Measurements from ENCODE around the gene HCK. TPM values are rescaled to one million over a fixed set of nuclear protein-coding genes. Genes with fewer than 3 reads are reported as not detected.

HCK gene
- total RNA-seq, 2 donors from 2014 or later, result 29.0 to 38.1 TPM

DNA sequence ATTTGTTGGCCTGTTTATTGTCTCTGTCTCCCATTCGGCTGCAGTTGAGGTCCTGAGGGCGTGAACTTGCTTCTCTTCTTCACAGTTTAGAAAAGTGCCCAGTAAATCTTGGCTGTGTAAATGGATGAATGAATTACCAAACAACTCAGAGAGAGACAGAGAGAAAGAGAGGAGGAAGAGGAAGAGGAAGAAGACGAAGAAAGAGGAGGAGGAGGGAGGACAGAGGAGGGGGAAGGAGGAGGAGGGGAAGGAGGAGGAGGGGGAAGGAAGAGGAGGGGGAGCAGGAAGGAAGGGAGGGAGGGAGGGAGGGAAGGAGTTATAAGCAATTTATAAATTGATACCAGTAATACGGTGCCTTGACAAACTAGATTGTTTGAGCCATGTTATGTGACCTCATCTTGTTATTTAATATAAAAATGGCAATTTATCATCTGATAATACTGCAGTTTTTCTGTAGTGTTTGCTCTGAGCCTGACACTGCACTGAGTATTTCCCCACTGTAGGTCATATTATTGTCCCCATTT is 18.7 kb downstream of the HCK start:
- H3K27ac ChIP-seq, result no peak overlapping the region
- no peaks in the 10 kb centered on the region for H3K36me3 ChIP-seq
- H3K4me1 ChIP-seq (ENCODE audit: control insufficient read depth in 1 of 2, low read depth in 2 of 2), result no peaks in the 10 kb centered on the region
- H3K27me3 ChIP-seq (replicated peaks; ENCODE audit: insufficient read depth), result no peaks in the 10 kb centered on the region
- DNase-seq (ENCODE audit: low spot score) (no peak), ATAC-seq (ENCODE audit: insufficient number of reproducible peaks, low FRiP score, low read depth) (no peak)
- no peak overlapping the region for H3K4me3 ChIP-seq
- TF ChIP-seq, protein P1, sequence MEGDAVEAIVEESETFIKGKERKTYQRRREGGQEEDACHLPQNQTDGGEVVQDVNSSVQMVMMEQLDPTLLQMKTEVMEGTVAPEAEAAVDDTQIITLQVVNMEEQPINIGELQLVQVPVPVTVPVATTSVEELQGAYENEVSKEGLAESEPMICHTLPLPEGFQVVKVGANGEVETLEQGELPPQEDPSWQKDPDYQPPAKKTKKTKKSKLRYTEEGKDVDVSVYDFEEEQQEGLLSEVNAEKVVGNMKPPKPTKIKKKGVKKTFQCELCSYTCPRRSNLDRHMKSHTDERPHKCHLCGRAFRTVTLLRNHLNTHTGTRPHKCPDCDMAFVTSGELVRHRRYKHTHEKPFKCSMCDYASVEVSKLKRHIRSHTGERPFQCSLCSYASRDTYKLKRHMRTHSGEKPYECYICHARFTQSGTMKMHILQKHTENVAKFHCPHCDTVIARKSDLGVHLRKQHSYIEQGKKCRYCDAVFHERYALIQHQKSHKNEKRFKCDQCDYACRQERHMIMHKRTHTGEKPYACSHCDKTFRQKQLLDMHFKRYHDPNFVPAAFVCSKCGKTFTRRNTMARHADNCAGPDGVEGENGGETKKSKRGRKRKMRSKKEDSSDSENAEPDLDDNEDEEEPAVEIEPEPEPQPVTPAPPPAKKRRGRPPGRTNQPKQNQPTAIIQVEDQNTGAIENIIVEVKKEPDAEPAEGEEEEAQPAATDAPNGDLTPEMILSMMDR (IDR thresholded peaks at IDR 0.05), result no peak
- H3K9me3 ChIP-seq, result no peaks in the 10 kb centered on the region

DNA sequence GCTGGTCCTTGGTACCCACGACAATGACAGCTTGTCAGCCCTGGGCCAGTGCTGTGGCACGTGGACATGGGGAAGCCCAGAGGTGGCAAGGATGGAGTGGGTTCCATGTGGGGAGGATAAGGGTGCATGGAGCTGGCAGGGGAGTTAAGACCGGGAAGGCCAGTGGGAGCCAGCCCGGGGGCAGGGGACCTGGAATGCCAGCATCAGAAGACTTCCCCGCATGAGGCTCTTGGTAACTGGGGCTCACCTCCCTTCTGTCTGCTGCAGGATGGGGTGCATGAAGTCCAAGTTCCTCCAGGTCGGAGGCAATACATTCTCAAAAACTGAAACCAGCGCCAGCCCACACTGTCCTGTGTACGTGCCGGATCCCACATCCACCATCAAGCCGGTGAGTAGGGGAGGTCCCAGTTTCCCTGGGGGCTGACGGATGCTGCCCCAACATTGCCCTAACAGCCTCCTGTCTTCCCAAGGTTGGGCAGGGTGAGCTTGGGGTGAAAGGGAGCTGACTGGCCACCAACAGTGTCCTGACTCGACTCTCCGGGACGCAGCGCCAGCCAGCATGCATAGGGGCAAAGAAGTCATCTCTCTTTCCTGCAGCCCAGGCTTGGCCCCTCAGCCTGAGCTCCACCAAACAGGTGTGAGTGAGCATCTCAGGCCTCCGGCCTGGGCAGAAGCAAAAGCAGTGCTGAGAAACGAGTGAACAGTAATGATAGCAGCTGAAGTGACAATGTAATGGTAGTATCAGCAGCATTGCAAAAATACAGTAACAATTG is 19.5 kb downstream of the HCK start:
- H3K27ac ChIP-seq, result no peak overlapping the region
- ATAC-seq (ENCODE audit: insufficient number of reproducible peaks, low FRiP score, low read depth) (no peak), DNase-seq (ENCODE audit: low spot score) (no peak)
- no peaks in the 10 kb centered on the region for H3K9me3 ChIP-seq
- no peaks in the 10 kb centered on the region for H3K4me1 ChIP-seq (ENCODE audit: control insufficient read depth in 1 of 2, low read depth in 2 of 2)
- no peak overlapping the region for H3K4me3 ChIP-seq
- no peaks in the 10 kb centered on the region for H3K27me3 ChIP-seq (replicated peaks; ENCODE audit: insufficient read depth)
- TF ChIP-seq, protein P1 (IDR thresholded peaks at IDR 0.05), result no peak
- no peaks in the 10 kb centered on the region for H3K36me3 ChIP-seq

DNA sequence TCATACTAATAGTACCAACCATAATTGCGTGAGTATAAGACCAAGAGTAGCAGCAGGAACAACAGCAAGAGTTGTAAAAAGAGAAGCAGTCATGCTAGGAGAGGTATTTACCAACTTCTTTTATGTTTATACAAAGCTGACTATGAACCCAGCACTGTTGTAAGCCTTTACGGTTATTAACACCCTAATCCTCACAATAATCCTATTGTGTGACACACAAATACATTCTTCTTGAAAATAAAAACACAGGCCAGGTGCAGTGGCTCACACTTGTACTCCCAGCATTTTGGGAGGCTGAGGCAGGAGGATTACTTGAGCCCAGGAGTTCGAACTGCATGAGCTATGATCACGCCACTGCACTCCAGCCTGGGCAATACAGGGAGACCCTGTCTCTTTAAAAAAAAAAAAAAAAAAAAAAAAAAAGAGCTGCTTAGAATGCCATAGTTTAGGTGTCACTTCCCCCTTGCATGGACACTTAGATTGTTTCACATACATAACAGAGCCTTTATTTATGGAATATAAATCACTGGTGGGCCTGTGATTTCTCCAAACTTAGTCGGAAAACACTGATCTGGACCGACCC is 20.2 kb downstream of the HCK start:
- Histone ChIP-seq H3K27me3 (replicated peaks; ENCODE audit: insufficient read depth) (no peaks in the 10 kb centered on the region), H3K36me3 (no peaks in the 10 kb centered on the region), H3K4me1 (ENCODE audit: control insufficient read depth in 1 of 2, low read depth in 2 of 2) (no peaks in the 10 kb centered on the region), H3K9me3 (no peaks in the 10 kb centered on the region), H3K4me3 (no peak overlapping the region), H3K27ac (no peak overlapping the region)
- ATAC-seq (ENCODE audit: insufficient number of reproducible peaks, low FRiP score, low read depth) (no peak), DNase-seq (ENCODE audit: low spot score) (no peak)
- TF ChIP-seq, protein P1 (IDR thresholded peaks at IDR 0.05), result no peak

DNA sequence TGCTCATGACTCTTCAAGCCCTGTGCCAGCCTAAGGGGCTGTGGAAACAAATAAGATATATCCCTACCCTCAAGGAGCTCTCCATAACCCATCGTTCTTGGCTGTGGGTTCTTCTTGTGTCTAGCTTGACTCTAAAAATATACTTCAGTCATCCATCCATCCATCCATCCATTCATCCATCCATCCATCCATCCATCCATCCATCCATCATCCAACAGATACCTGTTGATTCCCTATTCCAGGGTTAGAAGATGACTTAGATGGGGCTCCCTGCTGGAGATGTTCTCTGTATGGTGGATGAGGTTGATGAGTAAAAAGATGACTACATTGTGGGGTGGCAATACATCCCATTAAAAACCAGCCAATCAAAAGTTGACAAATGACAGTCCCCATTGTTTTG is 23.5 kb downstream of the HCK start:
- no peak for DNase-seq (ENCODE audit: low spot score)
- TF ChIP-seq, protein P1 (IDR thresholded peaks at IDR 0.05), result no peak
- Histone ChIP-seq H3K36me3 (no peaks in the 10 kb centered on the region), H3K4me1 (ENCODE audit: control insufficient read depth in 1 of 2, low read depth in 2 of 2) (no peaks in the 10 kb centered on the region), H3K9me3 (no peaks in the 10 kb centered on the region), H3K27ac (no peak overlapping the region), H3K27me3 (replicated peaks; ENCODE audit: insufficient read depth) (no peaks in the 10 kb centered on the region), H3K4me3 (no peak overlapping the region)
- ATAC-seq (ENCODE audit: insufficient number of reproducible peaks, low FRiP score, low read depth), result no peak

DNA sequence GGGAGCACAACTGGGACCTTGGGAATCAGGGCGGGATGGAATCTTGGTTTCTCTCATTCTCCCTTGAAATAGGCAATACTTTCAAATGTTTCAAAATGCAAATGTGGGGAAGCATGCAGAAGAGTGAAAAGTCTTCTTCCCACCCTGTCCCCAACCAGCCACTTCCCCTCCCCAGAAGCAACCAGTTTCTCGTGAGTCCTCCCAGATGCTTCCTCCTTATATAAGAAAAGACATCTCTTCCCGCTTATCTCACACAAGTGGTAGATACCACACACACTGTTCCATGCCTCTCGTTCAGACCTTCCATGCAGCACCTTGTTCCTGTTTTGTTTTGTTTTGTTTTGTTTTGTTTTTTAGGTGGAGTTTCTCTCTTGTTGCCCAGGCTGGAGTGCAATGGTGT is 25.1 kb downstream of the HCK start:
- H3K27ac ChIP-seq, result no peak overlapping the region
- no peak overlapping the region for H3K4me3 ChIP-seq
- DNase-seq (ENCODE audit: low spot score), result no peak
- ATAC-seq (ENCODE audit: insufficient number of reproducible peaks, low FRiP score, low read depth), result no peak
- no peaks in the 10 kb centered on the region for H3K27me3 ChIP-seq (replicated peaks; ENCODE audit: insufficient read depth)
- no peaks in the 10 kb centered on the region for H3K4me1 ChIP-seq (ENCODE audit: control insufficient read depth in 1 of 2, low read depth in 2 of 2)
- H3K9me3 ChIP-seq, result no peaks in the 10 kb centered on the region
- H3K36me3 ChIP-seq, result no peaks in the 10 kb centered on the region
- TF ChIP-seq, protein P1 (IDR thresholded peaks at IDR 0.05), result no peak
